ENCODE data around the gene ADARB1. TPM values are rescaled to one million over a fixed set of nuclear protein-coding genes. Genes with fewer than 3 reads are reported as not detected.

Gene ADARB1
- total and polyA plus RNA-seq, 3 experiments from 2014 or later, result 11.8 to 29.5 (median 28.9) TPM

- ChIA-PET CTCF (interaction anchor here (1.3 kb wide), 1 partner anchor 38 kb away, joined by 3 read pairs; no protein-coding TSS in a partner anchor), POLR2A (interaction anchor here (1.3 kb wide), 2 partner anchors 29 to 60 kb away, joined by 5 read pairs; partner anchors contain the start of gene POFUT2)
- Histone ChIP-seq H3K4me1 (ENCODE audit: insufficient read depth, low read length) (peaks cover 44% of the 10 kb centered on the region), H3K4me3 (ENCODE audit: low read length) (peak overlapping the region; percentile 21), H3K27ac (ENCODE audit: low read depth, low read length) (peak overlapping the region; percentile 54), H3K36me3 (ENCODE audit: insufficient read depth, low read length) (no peaks in the 10 kb centered on the region), H3K9me3 (ENCODE audit: low read length) (no peaks in the 10 kb centered on the region), H3K27me3 (ENCODE audit: insufficient read depth, low read length, poor library complexity, severe bottlenecking) (no peaks in the 10 kb centered on the region)
- no peaks in the 10 kb centered on the region for H3K9me3 Mint-ChIP-seq
- H3K36me3 Mint-ChIP-seq, result peaks cover 0 to 5% (median 0%) of the 10 kb centered on the region in 3 donors
- peaks cover 48 to 60% (median 57%) of the 10 kb centered on the region in 3 donors for H3K4me1 Mint-ChIP-seq
- no peak for DNase-seq
- peak overlapping the region; percentile 9 to 86 (median 78) for H3K4me3 Mint-ChIP-seq
- H3K27me3 Mint-ChIP-seq, result peaks cover 0 to 5% of the 10 kb centered on the region in 2 donors
- peak overlapping the region; percentile 40 to 97 (median 91) for H3K27ac Mint-ChIP-seq
Observed at GRCh38 chr21:45227735-45228134, 153.4 kb downstream of the ADARB1 start.

- Mint-ChIP-seq H3K9me3 (no peaks in the 10 kb centered on the region), H3K4me1 (peaks cover 48 to 60% (median 57%) of the 10 kb centered on the region in 3 donors), H3K27me3 (peaks cover 0 to 6% of the 10 kb centered on the region in 2 donors), H3K4me3 (peak overlapping the region; percentile 9 to 86 (median 78)), H3K36me3 (no peaks in the 10 kb centered on the region), H3K27ac (peak overlapping the region; percentile 40 to 97 (median 91))
- Histone ChIP-seq H3K4me1 (ENCODE audit: insufficient read depth, low read length) (peaks cover 44% of the 10 kb centered on the region), H3K36me3 (ENCODE audit: insufficient read depth, low read length) (no peaks in the 10 kb centered on the region), H3K27me3 (ENCODE audit: insufficient read depth, low read length, poor library complexity, severe bottlenecking) (no peaks in the 10 kb centered on the region), H3K9me3 (ENCODE audit: low read length) (no peaks in the 10 kb centered on the region), H3K27ac (ENCODE audit: low read depth, low read length) (peak overlapping the region; percentile 54), H3K4me3 (ENCODE audit: low read length) (no peak overlapping the region)
- peak; percentile 9 to 94 (median 79) for DNase-seq
- CTCF ChIA-PET, result interaction anchor here (1.3 kb wide), 1 partner anchor 38 kb away, joined by 3 read pairs; no protein-coding TSS in a partner anchor
- POLR2A ChIA-PET, result interaction anchor here (1.3 kb wide), 2 partner anchors 28 to 59 kb away, joined by 5 read pairs; partner anchors contain the start of gene POFUT2
Observed at GRCh38 chr21:45228171-45228641, 153.8 kb downstream of the ADARB1 start.

- H3K4me3 Mint-ChIP-seq, result no peak overlapping the region
- no peak for DNase-seq
- Histone ChIP-seq H3K4me1 (ENCODE audit: insufficient read depth, low read length) (peaks cover 44% of the 10 kb centered on the region), H3K36me3 (ENCODE audit: insufficient read depth, low read length) (no peaks in the 10 kb centered on the region), H3K27ac (ENCODE audit: low read depth, low read length) (no peak overlapping the region), H3K4me3 (ENCODE audit: low read length) (no peak overlapping the region), H3K27me3 (ENCODE audit: insufficient read depth, low read length, poor library complexity, severe bottlenecking) (no peaks in the 10 kb centered on the region), H3K9me3 (ENCODE audit: low read length) (no peaks in the 10 kb centered on the region)
- peak overlapping the region; percentile 40 to 97 (median 91) for H3K27ac Mint-ChIP-seq
- ChIA-PET CTCF (no interaction called here), POLR2A (interaction anchor here (1.3 kb wide), 2 partner anchors 28 to 59 kb away, joined by 5 read pairs; partner anchors contain the start of gene POFUT2)
- no peaks in the 10 kb centered on the region for H3K36me3 Mint-ChIP-seq
- H3K9me3 Mint-ChIP-seq, result no peaks in the 10 kb centered on the region
- peaks cover 48 to 59% (median 57%) of the 10 kb centered on the region in 3 donors for H3K4me1 Mint-ChIP-seq
- H3K27me3 Mint-ChIP-seq, result peaks cover 0 to 8% of the 10 kb centered on the region in 2 donors
Observed at GRCh38 chr21:45228656-45229240, 154.4 kb downstream of the ADARB1 start.

- H3K36me3 ChIP-seq (ENCODE audit: insufficient read depth, low read length), result no peaks in the 10 kb centered on the region
- H3K27ac Mint-ChIP-seq, result no peak overlapping the region
- H3K4me3 ChIP-seq (ENCODE audit: low read length), result no peak overlapping the region
- ChIA-PET POLR2A (no interaction called here), CTCF (interaction anchor here (1.4 kb wide), 1 partner anchor 61 kb away, joined by 3 read pairs; no protein-coding TSS in a partner anchor)
- no peaks in the 10 kb centered on the region for H3K9me3 Mint-ChIP-seq
- peaks cover 23 to 31% (median 30%) of the 10 kb centered on the region in 3 donors for H3K4me1 Mint-ChIP-seq
- H3K4me3 Mint-ChIP-seq, result no peak overlapping the region
- no peaks in the 10 kb centered on the region for H3K27me3 ChIP-seq (ENCODE audit: insufficient read depth, low read length, poor library complexity, severe bottlenecking)
- peaks cover 5 to 26% of the 10 kb centered on the region in 2 donors for H3K27me3 Mint-ChIP-seq
- H3K9me3 ChIP-seq (ENCODE audit: low read length), result no peaks in the 10 kb centered on the region
- DNase-seq, result no peak
- no peaks in the 10 kb centered on the region for H3K36me3 Mint-ChIP-seq
- H3K27ac ChIP-seq (ENCODE audit: low read depth, low read length), result no peak overlapping the region
- H3K4me1 ChIP-seq (ENCODE audit: insufficient read depth, low read length), result peaks cover 25% of the 10 kb centered on the region
Observed at GRCh38 chr21:45231705-45232104, 157.3 kb downstream of the ADARB1 start.

- Histone ChIP-seq H3K9me3 (ENCODE audit: low read length) (no peaks in the 10 kb centered on the region), H3K27me3 (ENCODE audit: insufficient read depth, low read length, poor library complexity, severe bottlenecking) (no peaks in the 10 kb centered on the region), H3K27ac (ENCODE audit: low read depth, low read length) (no peak overlapping the region), H3K4me3 (ENCODE audit: low read length) (no peak overlapping the region), H3K4me1 (ENCODE audit: insufficient read depth, low read length) (peaks cover under 1% of the 10 kb centered on the region), H3K36me3 (ENCODE audit: insufficient read depth, low read length) (no peaks in the 10 kb centered on the region)
- Mint-ChIP-seq H3K9me3 (no peaks in the 10 kb centered on the region), H3K4me1 (peaks cover 0 to 6% (median 6%) of the 10 kb centered on the region in 3 donors), H3K4me3 (peak overlapping the region in 3 of 7 donors; percentile 16 to 77 (median 64)), H3K27me3 (peaks cover 6 to 34% of the 10 kb centered on the region in 2 donors), H3K36me3 (no peaks in the 10 kb centered on the region), H3K27ac (no peak overlapping the region)
- CTCF ChIA-PET, result no interaction called here
- POLR2A ChIA-PET, result no interaction called here
- DNase-seq, result no peak
Observed at GRCh38 chr21:45234127-45234526, 159.7 kb downstream of the ADARB1 start.

- Histone ChIP-seq H3K4me1 (ENCODE audit: insufficient read depth, low read length) (no peaks in the 10 kb centered on the region), H3K36me3 (ENCODE audit: insufficient read depth, low read length) (no peaks in the 10 kb centered on the region), H3K4me3 (ENCODE audit: low read length) (no peak overlapping the region), H3K27ac (ENCODE audit: low read depth, low read length) (no peak overlapping the region), H3K9me3 (ENCODE audit: low read length) (no peaks in the 10 kb centered on the region), H3K27me3 (ENCODE audit: insufficient read depth, low read length, poor library complexity, severe bottlenecking) (no peaks in the 10 kb centered on the region)
- DNase-seq, result no peak
- Mint-ChIP-seq H3K4me1 (peaks cover 0 to 5% (median 4%) of the 10 kb centered on the region in 3 donors), H3K4me3 (no peak overlapping the region), H3K27me3 (peaks cover 6 to 34% of the 10 kb centered on the region in 2 donors), H3K9me3 (no peaks in the 10 kb centered on the region), H3K27ac (no peak overlapping the region), H3K36me3 (no peaks in the 10 kb centered on the region)
- ChIA-PET POLR2A (no interaction called here), CTCF (no interaction called here)
Observed at GRCh38 chr21:45234965-45235364, 160.6 kb downstream of the ADARB1 start.

- H3K4me3 Mint-ChIP-seq, result no peak overlapping the region
- Histone ChIP-seq H3K4me1 (ENCODE audit: insufficient read depth, low read length) (no peaks in the 10 kb centered on the region), H3K36me3 (ENCODE audit: insufficient read depth, low read length) (no peaks in the 10 kb centered on the region), H3K9me3 (ENCODE audit: low read length) (no peaks in the 10 kb centered on the region), H3K4me3 (ENCODE audit: low read length) (no peak overlapping the region), H3K27me3 (ENCODE audit: insufficient read depth, low read length, poor library complexity, severe bottlenecking) (no peaks in the 10 kb centered on the region), H3K27ac (ENCODE audit: low read depth, low read length) (no peak overlapping the region)
- peaks cover 0 to 5% (median 4%) of the 10 kb centered on the region in 3 donors for H3K4me1 Mint-ChIP-seq
- no peak for DNase-seq
- H3K27ac Mint-ChIP-seq, result no peak overlapping the region
- H3K9me3 Mint-ChIP-seq, result no peaks in the 10 kb centered on the region
- CTCF ChIA-PET, result no interaction called here
- H3K36me3 Mint-ChIP-seq, result peaks cover 0 to under 1% (median 0%) of the 10 kb centered on the region in 3 donors
- POLR2A ChIA-PET, result no interaction called here
- peaks cover 6 to 34% of the 10 kb centered on the region in 2 donors for H3K27me3 Mint-ChIP-seq
Observed at GRCh38 chr21:45235488-45235887, 161.1 kb downstream of the ADARB1 start.

GRCh38 chr21:45236481-45236880 is 162.1 kb downstream of the ADARB1 start:
- Mint-ChIP-seq H3K4me1 (peaks cover 0 to 5% (median 4%) of the 10 kb centered on the region in 3 donors), H3K36me3 (peaks cover 0 to 7% (median 0%) of the 10 kb centered on the region in 3 donors), H3K4me3 (no peak overlapping the region), H3K9me3 (peaks cover 0 to 1% (median 0%) of the 10 kb centered on the region in 5 donors), H3K27me3 (peaks cover 6 to 34% of the 10 kb centered on the region in 2 donors), H3K27ac (no peak overlapping the region)
- no peaks in the 10 kb centered on the region for H3K4me1 ChIP-seq (ENCODE audit: insufficient read depth, low read length)
- H3K36me3 ChIP-seq (ENCODE audit: insufficient read depth, low read length), result no peaks in the 10 kb centered on the region
- H3K9me3 ChIP-seq (ENCODE audit: low read length), result no peaks in the 10 kb centered on the region
- H3K27me3 ChIP-seq (ENCODE audit: insufficient read depth, low read length, poor library complexity, severe bottlenecking), result no peaks in the 10 kb centered on the region
- H3K27ac ChIP-seq (ENCODE audit: low read depth, low read length), result no peak overlapping the region
- no peak for DNase-seq
- ChIA-PET POLR2A (no interaction called here), CTCF (interaction anchor here (1.0 kb wide), 1 partner anchor 287 kb away, joined by 3 read pairs; no protein-coding TSS in a partner anchor)
- no peak overlapping the region for H3K4me3 ChIP-seq (ENCODE audit: low read length)

Measured in CD8-positive, alpha-beta memory T cell (primary cell).